NK-92 (cell line): ENCODE results near the gene CYB561D2.

Experiments used
- DNase-seq: peaks from one replicate; lab custom pipeline; 2025; ENCODE audit not compliant: unreplicated experiment; lab: John Stamatoyannopoulos, UW

CYB561D2 gene

GRCh38 chr3:50359760-50360110, 9.1 kb downstream of the CYB561D2 start:
- DNase-seq, result no peak

DNA sequence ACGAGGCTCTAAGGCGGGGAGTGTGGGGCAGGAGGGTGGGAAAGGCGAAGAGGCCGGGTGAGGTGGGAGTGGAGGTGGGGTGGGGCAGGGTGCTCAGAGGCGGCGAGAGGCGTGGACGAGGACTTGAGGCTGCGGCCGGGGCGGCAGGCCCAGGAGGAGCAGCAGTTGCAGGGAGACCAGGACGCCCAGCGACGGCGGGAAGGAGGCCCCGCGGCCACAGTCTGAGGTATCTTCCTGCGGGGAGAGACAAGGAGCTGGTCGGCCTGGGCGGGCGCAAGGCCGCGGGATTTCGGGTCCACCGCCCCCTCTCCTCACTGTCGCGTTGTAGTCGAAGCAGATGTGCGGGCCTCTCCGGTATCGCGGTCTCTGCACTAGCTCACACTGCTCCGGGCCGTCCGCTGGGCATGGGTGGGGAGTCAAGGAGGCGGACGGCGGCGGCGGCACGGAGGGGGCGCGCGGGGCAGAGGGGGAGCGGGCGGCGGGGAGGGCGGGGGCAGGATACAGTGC, 14.0 kb downstream of the CYB561D2 start:
- no peak for DNase-seq

- peak; percentile 75 for DNase-seq
Measured at GRCh38 chr3:50365080-50365841, 14.6 kb downstream of the CYB561D2 start.

DNA sequence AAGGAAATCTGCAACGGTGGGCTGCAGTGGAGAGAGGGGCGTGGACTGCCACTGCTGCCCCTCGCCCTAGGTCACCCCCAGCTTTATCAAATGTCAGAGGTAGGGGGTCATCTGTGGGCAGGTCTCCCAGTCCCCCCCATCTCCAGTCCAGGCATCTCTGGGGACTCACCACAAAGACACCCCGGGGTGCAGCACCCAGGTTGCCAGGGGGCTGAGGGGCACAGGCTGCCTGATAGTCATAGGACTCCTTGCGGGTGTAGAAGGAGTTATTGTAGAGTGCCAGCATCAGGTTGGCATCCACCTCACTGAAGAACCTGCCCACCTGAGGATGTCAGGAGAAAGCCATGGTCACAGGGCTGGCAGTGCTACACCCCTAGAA, 15.2 kb downstream of the CYB561D2 start:
- no peak for DNase-seq

- DNase-seq, result no peak
Measured at GRCh38 chr3:50369012-50369670, 18.5 kb downstream of the CYB561D2 start.

DNA sequence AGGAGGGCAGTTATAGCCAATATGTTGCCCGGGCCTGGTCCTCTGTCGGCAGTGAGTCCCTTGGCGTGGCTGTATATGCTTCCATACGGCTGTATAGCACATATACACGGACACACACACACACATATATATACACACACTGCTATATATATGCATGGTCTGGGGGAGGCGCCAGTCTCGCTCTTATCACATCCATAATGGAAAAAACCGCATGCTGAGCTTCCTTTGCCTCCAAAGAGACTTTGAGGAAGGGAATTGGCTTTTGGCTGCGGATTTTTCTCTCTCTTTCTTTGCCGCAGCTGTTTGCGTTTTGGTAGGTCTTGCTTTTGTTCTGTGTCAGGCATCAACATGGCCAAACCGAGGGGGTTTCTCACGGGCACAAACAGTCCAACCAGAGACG, 19.9 kb downstream of the CYB561D2 start:
- DNase-seq, result no peak

DNA sequence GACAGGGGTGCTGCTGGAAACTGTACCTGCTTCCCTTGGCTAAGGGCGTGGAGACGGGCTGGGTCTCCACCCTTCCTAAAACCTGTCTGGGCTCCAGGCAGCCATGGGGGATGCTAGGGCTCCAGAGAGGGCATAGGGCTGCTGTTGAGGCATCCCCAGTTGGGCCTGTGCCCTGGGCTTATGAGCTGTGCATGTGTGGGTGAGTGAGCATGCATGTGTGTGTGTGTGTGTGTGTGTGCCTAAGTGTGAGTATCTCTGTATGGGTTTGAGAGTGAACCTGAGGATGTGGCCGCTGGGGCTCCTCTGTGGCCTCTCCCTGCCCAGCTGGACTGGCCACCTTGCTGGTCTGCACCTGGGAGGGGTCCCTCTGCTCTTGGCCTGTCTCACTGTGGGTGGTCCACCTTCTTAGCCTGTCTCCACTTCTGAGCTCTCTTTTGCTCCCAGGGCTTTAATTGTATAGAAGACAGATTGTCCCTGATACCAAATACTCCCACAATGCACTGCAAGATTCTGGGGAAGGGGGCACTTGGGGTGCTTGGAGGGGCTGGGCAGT, 20.5 kb downstream of the CYB561D2 start:
- DNase-seq, result no peak

- no peak for DNase-seq
Measured at GRCh38 chr3:50372349-50372748, 21.7 kb downstream of the CYB561D2 start.

DNA sequence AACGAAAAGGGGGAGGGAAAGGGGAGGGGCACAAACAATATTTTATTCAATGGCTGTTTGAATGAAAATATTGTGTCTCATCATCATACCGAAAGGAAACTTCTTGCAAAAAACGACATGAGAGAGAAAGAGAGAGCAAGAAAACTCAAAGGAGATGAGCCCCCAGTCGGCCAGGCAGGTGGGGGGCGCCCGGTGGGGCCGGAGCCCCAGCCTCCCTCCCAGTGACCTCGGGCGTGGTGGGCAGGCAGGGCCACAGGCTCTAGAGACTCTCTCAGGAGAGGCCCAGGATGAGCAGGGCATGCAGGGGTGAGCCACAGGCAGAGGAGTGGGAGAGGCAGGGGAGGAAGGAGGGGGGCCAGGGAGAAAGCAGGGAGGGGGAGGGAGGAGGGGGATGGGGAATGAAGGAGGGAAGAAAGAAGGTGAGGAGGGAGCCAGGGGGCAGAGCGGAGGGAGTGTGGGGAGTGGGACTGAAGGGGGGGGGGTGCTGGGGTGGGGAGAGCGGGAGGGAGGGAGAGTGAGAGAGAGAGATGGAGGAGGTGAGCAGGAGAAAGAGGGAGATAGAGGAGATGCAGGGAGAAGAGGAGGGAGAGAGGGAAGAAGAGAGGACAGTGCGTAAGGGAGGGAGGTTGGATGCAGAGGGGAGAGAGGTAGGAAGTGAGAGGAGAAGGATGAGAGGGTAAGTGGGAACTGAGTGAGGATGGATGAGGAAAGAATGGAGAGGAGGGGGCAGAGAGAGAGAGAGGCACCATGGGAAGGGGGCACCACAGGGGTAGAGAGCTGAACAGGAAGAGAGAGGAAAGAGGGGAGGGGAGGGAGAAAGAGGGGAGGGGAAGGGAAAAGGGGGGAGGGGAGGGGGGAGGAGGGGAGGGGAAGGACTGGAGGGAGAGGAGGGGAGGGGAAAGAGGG, 22.7 kb downstream of the CYB561D2 start:
- no peak for DNase-seq

DNA sequence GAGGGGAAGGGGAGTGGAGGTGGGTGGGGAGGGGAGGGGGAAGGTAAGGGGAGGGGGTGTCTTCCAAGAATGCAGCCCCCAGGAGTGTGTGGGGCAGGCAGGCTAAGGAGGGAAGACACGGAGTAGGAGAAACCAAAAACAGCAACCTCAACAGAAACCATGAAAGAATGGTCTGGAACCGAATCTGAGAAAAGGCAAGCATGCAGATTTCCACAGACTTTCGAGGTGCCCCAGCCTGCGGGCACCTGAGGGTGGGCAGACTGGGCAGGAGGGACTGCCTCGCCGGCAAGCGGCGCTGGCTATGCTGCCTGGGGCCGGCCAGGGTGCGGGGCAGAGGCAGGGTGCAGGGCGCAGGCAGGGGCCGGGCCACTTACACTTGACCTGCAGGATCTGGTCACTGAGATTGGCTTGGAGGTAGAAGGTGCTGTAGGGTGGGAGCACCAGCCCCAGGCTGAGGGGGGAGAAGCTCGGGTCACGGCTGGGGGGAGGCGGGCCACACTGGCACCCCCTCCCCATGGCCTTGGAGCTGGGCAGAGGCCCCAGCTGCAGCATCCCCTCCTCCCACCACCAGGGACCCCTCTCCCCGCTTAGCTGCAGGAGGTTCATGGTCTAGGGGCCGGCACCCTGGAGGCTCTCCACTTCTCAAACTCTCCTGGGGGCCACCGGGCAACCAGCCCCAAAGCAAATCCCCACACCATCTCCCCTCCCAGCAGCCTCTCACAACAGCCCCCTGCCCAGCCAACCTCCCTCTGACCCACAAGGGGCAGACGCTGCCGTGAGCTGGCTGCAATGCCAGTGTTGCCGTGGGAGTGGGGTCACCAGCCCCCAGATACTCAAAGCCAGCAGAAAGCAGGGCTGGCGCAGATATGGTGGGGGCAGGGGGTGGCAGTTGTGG, 23.9 kb downstream of the CYB561D2 start:
- DNase-seq, result no peak

DNA sequence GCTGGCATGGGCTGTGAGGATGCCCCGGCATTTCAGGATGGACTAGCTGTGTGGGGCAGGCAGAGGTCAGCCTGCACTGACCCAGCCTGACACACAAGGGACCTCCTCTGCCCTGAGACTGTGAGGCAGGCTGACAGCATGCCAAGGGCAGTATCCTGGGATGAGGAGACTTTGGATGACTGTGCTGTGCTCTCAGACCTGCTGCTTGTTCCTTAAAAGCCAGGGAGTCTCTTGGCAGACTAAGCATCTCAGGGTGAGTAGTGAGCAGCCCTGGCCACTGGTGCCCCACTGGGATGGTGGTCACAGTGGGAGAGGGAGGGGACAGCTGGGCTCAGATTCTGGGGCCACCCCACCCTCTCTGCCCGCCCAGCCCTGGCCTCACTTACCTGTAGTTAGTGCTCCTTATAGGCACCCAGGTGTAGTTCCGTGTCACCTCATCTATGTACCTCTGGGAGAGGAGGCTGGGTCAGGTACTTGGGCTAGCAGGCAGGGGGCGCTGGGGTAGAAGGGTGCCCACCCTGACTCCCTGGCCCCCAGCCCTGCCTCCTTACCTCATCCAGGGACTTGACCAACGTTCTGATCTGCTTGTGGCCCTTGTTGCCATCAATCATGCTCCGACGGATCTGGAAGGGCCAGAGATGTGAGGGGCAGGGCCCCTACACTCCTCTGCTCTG, 24.7 kb downstream of the CYB561D2 start:
- DNase-seq, result no peak

DNA sequence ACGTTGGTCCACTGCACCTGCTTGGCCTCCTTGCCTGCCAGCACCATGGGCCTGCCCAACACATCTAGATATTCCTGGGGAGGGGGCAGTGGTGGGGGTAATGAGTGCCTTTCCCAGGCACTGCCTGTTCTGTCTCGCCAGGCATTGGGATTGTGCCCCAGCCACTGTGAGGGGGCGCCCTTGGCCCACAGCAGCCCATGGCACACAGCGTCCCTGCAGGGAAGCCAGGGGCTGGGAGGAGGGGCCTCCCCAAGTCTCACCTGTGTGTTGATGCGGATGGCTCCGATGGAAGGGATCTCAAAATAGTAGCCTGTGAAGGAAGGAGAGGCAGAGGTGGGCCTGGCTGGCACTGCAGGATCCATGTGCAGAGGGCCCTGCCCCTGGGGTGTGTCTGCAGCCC, 27.4 kb downstream of the CYB561D2 start:
- no peak for DNase-seq

DNA sequence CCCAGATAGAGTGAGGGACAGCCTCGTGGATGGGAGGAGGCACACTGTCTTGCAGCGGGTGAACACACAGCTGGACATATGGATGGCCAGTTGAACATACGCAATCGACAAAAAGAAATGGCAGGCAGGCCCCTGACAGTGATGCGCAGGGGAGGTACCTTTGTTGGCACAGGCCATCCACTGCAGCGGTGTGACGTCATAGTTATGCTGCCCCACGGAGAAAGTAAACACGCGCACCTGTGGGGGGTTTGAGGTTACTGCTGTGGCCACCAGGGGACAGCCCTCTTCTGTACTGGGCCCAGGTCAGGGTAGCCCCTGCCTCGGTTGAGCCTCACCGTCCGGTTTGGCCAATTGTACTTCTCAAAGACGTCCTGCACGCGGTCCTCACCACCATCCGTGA, 28.1 kb downstream of the CYB561D2 start:
- no peak for DNase-seq

DNA sequence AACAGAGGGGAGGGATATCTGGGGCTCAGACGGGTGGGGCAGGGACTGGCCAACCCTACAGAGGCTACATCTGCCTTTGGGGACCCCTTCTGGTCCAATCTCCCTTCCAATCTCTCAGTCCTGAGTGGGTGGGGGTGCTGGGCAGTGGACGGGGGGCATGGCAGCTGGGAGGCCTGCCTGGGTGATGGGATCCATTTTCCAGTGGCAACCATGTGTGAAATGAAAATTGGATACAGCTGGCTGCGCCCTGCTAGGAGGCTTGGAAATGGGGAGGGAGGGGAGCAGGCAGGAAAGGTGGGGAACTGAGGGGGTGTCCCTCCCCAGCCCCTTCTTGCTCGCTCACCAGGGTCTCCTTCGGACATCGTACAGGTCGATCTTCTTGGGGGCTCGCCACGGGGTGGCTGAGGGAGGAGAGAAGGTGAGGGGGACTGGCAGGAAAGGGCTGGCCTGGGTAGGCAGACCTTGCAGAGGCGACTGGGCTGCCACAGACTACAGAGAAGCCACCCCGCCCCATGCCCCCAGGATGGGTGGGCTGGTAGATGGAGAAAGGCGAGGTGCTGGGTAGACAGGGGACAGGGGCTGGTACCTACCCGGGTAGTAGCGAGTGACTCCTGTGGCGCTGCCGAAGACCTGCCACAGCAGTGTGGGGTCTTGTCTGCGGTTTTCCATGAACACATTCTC, 29.9 kb downstream of the CYB561D2 start:
- DNase-seq, result no peak

- no peak for DNase-seq
Measured at GRCh38 chr3:50381383-50381782, 30.7 kb downstream of the CYB561D2 start.

DNA sequence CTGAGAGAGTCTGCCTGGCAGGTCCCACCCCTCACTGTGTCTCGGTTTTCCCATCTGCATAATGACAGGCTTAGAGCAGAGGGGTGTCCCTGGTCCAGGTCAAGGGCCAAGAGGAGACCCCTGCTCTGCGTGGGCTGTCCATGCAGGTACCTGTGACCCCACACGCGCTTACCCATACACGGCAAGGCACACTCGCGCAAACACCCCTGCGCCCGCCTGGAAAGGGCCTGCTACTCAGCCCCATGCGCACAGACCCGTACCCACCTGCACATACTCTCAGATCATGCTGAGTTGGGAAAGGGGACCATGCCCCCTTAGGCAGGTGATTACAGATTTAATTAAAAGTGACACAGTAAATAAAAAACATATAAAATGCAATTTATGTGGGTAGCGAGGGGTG, 32.1 kb downstream of the CYB561D2 start:
- DNase-seq, result no peak

- no peak for DNase-seq
Measured at GRCh38 chr3:50383750-50384149, 33.1 kb downstream of the CYB561D2 start.

DNA sequence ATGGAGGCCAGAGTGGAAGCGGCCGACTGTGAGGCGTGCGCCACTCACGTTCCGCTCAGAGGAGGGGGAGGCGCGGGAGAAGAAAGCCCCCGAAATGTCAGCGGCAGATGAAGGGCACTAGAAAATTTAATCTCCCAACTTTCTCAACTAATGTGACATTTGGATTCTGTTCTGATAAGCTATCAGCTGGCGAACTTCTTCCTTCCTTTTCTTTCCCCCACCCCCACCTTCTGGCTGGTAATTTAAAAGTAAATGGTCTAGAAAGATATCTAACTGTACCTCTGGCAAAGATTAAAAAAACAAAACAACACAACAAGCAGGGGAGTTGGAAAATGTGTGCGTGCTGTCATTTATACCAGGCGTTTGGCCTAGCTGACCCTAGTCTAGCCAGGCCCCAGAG, 35.1 kb downstream of the CYB561D2 start:
- DNase-seq, result no peak

DNA sequence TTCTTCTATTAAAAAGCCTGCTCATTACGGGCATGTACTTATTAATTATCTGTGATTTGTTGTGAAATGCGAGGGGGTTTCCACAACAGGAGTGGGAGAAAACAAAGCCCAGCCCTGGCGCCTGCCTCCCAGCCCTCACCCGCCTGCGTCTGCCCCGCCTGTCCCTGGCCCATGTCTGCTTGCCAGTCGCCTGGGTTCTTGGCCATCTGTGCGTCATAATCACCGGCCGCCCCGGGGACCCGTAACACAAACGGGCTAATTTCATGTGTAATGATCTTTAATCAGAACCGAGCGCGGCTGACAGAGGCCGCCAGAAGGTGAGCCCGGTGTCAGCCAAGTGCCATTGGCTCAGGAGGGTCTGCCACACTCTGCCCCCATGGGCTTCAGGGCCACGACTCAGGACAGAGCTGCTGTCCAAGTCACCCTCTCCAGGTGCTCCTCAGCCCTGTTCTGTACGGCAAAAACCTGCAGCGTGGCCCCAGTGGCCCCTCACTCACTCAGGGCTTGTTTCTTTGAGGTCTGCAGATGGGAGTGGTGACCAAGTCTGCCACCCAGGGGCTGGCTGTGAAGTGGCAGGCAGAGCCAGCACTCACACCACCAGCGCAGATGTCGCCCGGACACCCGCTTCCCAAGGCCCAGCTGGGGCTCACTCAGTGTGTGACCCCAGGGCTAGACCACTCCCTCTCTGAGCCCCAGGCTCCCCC, 37.5 kb downstream of the CYB561D2 start:
- DNase-seq, result no peak
